Measurements from ENCODE around the gene TMX2.
"Not testable (repeated sequence)": the region's sequence is repeated elsewhere in the genome, so short reads cannot be mapped to it uniquely, and the experiment has no call there.

The TMX2 gene

DNA sequence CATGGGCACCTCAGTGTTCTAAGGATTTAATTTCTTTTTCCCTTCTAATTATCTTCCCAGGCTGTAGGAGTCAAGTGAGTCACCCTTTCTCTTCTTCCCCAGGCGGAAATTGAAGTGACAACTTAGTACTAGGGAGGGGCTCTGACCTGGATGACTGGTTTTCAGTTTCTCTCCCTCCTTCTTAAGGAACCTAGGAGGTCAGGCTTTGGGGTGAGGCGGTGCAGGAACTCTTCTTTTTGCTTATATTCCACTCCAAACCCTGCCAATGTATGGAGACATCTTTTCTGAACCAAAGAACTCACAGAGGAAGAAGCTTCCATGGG lies 31.9 kb upstream of the TMX2 start:
- ATAC-seq = no peak; the same call in 2 of the 3 replicates
- TF ChIP-seq RARB (CRISPR knock-in tag; IDR thresholded peaks at IDR 0.05) = no peak
- no peak for TF ChIP-seq TOX (CRISPR knock-in tag; IDR thresholded peaks at IDR 0.05; ENCODE audit: borderline replicate concordance)
- TF ChIP-seq CSRNP3 (CRISPR knock-in tag; IDR thresholded peaks at IDR 0.05) = no peak
- TF ChIP-seq PPARA (CRISPR knock-in tag; IDR thresholded peaks at IDR 0.05; ENCODE audit: borderline replicate concordance) = no peak
- no peak for TF ChIP-seq ISL1 (CRISPR knock-in tag; IDR thresholded peaks at IDR 0.05)
- no peak for TF ChIP-seq TSHZ2 (CRISPR knock-in tag; IDR thresholded peaks at IDR 0.05)
- no peak for TF ChIP-seq ESRRG (CRISPR knock-in tag; IDR thresholded peaks at IDR 0.05)
- no peak for TF ChIP-seq ZNF565 (CRISPR knock-in tag; conservative IDR thresholded peaks at IDR 0.05; ENCODE audit: low read depth)
- TF ChIP-seq ZC3H10 (CRISPR knock-in tag; IDR thresholded peaks at IDR 0.05) = no peak
- TF ChIP-seq TCF4 (CRISPR knock-in tag; IDR thresholded peaks at IDR 0.05; ENCODE audit: borderline replicate concordance) = no peak
- TF ChIP-seq CSDC2 (CRISPR knock-in tag; IDR thresholded peaks at IDR 0.05) = no peak
- TF ChIP-seq ZFP3 (CRISPR knock-in tag; IDR thresholded peaks at IDR 0.05) = no peak
- TF ChIP-seq POU6F1 (CRISPR knock-in tag; IDR thresholded peaks at IDR 0.05; ENCODE audit: borderline replicate concordance, low read depth) = no peak

- no peak for TF ChIP-seq TOX (CRISPR knock-in tag; IDR thresholded peaks at IDR 0.05; ENCODE audit: borderline replicate concordance)
- no peak for TF ChIP-seq PPARA (CRISPR knock-in tag; IDR thresholded peaks at IDR 0.05; ENCODE audit: borderline replicate concordance)
- TF ChIP-seq, protein P1, sequence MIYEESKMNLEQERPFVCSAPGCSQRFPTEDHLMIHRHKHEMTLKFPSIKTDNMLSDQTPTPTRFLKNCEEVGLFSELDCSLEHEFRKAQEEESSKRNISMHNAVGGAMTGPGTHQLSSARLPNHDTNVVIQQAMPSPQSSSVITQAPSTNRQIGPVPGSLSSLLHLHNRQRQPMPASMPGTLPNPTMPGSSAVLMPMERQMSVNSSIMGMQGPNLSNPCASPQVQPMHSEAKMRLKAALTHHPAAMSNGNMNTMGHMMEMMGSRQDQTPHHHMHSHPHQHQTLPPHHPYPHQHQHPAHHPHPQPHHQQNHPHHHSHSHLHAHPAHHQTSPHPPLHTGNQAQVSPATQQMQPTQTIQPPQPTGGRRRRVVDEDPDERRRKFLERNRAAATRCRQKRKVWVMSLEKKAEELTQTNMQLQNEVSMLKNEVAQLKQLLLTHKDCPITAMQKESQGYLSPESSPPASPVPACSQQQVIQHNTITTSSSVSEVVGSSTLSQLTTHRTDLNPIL (CRISPR knock-in tag; IDR thresholded peaks at IDR 0.05; ENCODE audit: low read depth) = no peak
- TF ChIP-seq ESRRG (CRISPR knock-in tag; IDR thresholded peaks at IDR 0.05) = no peak
- no peak for TF ChIP-seq TSHZ2 (CRISPR knock-in tag; IDR thresholded peaks at IDR 0.05)
- TF ChIP-seq POU6F1 (CRISPR knock-in tag; IDR thresholded peaks at IDR 0.05; ENCODE audit: borderline replicate concordance, low read depth) = no peak
- TF ChIP-seq CSRNP3 (CRISPR knock-in tag; IDR thresholded peaks at IDR 0.05) = no peak
- no peak for ATAC-seq
Measured at GRCh38 chr11:57681168-57681567, 31.2 kb upstream of the TMX2 start.

GRCh38 chr11:57690474-57690873 lies 21.9 kb upstream of the TMX2 start:
- ATAC-seq = not testable (repeated sequence)
